ENCODE results near the gene KIF21A.

Gene KIF21A

GRCh38 chr12:39448038-39448437 is 5.1 kb upstream of the KIF21A start:
- peaks cover 6% of the 10 kb centered on the region for H3K4me1 Mint-ChIP-seq (ENCODE audit: low read depth)
- intact Hi-C loops (cut with micrococcal nuclease) = no loop called here
- H3K27me3 Mint-ChIP-seq = peaks cover 18% of the 10 kb centered on the region
- H3K9me3 Mint-ChIP-seq = no peaks in the 10 kb centered on the region
- H3K4me3 Mint-ChIP-seq = no peak overlapping the region
- H3K27ac Mint-ChIP-seq = no peak overlapping the region
- H3K36me3 Mint-ChIP-seq (ENCODE audit: low read depth) = no peaks in the 10 kb centered on the region

GRCh38 chr12:39443929-39444209 is 949 bp upstream of the KIF21A start:
- peaks cover 14% of the 10 kb centered on the region for H3K4me1 Mint-ChIP-seq (ENCODE audit: low read depth)

GRCh38 chr12:39442831-39443080 is 164 bp downstream of the KIF21A start:
- peaks cover 14% of the 10 kb centered on the region for H3K4me1 Mint-ChIP-seq (ENCODE audit: low read depth)
- H3K4me3 Mint-ChIP-seq = peak overlapping the region; percentile 78
- H3K27ac Mint-ChIP-seq = peak overlapping the region; percentile 63
- H3K36me3 Mint-ChIP-seq (ENCODE audit: low read depth) = no peaks in the 10 kb centered on the region
- intact Hi-C loops (cut with micrococcal nuclease) = no loop called here
- H3K27me3 Mint-ChIP-seq = peaks cover 33% of the 10 kb centered on the region
- no peaks in the 10 kb centered on the region for H3K9me3 Mint-ChIP-seq

More at GRCh38 chr12:39443929-39444209, 949 bp upstream of the KIF21A start:
- Mint-ChIP-seq H3K4me3 (peak overlapping the region; percentile 56), H3K27ac (no peak overlapping the region), H3K36me3 (ENCODE audit: low read depth) (no peaks in the 10 kb centered on the region), H3K9me3 (no peaks in the 10 kb centered on the region), H3K27me3 (peaks cover 33% of the 10 kb centered on the region)
- intact Hi-C loops (cut with micrococcal nuclease) = no loop called here

DNA sequence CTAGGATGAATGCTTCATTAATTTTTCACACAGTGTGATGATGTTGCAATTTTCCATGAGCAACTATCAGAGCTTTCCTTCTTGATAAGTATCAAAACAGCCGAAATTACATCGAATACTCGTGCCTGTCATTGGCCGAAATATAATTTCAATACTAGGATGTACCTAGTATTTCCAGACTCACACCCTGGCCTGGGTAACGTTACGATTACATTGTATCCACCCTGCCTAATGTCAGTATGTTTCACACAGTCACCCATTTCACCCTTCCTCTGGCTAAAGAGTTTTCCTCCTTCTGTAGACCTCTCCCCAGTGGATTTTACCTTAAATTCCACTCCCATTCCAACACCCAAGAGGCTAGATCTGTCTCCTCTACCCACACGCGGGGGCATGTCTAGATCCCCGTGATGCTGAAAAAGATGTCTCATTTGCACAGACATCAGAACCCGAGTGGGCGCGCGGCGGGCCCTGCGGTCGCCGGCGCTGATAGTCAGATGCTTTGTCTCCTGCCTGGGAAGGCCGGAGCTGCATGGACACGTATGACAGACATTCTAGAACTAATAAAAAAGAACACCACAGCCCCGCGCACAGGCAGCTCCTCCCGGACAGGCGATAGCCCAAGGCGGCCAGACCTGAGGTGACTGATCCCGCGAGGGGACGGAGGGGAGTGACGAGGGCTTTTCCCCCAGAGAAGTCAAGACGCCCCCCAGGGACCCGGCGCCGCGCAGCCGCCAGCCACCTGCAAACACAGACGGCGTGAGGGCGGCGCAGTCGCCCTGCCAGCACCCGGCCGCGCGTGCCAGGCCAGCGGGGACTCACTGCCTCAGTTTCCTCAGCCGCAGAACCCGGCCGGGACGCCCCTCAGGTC is 723 bp downstream of the KIF21A start:
- Mint-ChIP-seq H3K27ac (peak overlapping the region; percentile 63), H3K9me3 (no peaks in the 10 kb centered on the region), H3K4me3 (peak overlapping the region; percentile 78), H3K27me3 (peaks cover 33% of the 10 kb centered on the region), H3K36me3 (ENCODE audit: low read depth) (no peaks in the 10 kb centered on the region), H3K4me1 (ENCODE audit: low read depth) (peaks cover 14% of the 10 kb centered on the region)
- intact Hi-C loops (cut with micrococcal nuclease) = no loop called here

GRCh38 chr12:39441189-39441962 is 1.5 kb downstream of the KIF21A start:
- H3K4me1 Mint-ChIP-seq (ENCODE audit: low read depth) = peaks cover 14% of the 10 kb centered on the region
- intact Hi-C loops (cut with micrococcal nuclease) = no loop called here
- H3K36me3 Mint-ChIP-seq (ENCODE audit: low read depth) = no peaks in the 10 kb centered on the region
- no peaks in the 10 kb centered on the region for H3K9me3 Mint-ChIP-seq
- peaks cover 33% of the 10 kb centered on the region for H3K27me3 Mint-ChIP-seq
- H3K27ac Mint-ChIP-seq = no peak overlapping the region
- H3K4me3 Mint-ChIP-seq = no peak overlapping the region

- Mint-ChIP-seq H3K4me3 (no peak overlapping the region), H3K27ac (no peak overlapping the region), H3K36me3 (ENCODE audit: low read depth) (no peaks in the 10 kb centered on the region), H3K27me3 (peaks cover 29% of the 10 kb centered on the region), H3K4me1 (ENCODE audit: low read depth) (peaks cover 14% of the 10 kb centered on the region), H3K9me3 (no peaks in the 10 kb centered on the region)
- intact Hi-C loops (cut with micrococcal nuclease) = no loop called here
These were observed 2.1 kb downstream of the KIF21A start for GRCh38 chr12:39440781-39441180.

DNA sequence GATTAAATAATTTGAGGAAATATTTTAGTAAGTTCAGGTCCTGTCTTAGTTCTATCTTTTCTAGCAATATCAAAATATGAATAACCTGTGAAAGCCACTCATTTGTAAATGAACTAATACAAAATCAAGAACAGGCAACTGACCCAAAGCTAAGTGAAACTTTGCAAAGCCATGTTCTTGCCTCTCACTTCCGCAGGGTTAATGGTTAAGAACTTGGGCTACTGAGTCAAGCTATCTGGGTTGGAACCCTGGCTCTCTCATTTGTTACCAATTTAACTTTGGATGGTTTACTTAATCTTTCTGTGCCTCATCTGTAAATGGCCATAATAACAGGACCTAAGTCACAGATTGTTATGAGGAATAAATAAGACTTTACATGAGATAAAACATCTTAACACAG is 2.8 kb downstream of the KIF21A start:
- peaks cover 14% of the 10 kb centered on the region for H3K4me1 Mint-ChIP-seq (ENCODE audit: low read depth)
- H3K4me3 Mint-ChIP-seq = no peak overlapping the region
- intact Hi-C loops (cut with micrococcal nuclease) = no loop called here
- no peak overlapping the region for H3K27ac Mint-ChIP-seq
- no peaks in the 10 kb centered on the region for H3K36me3 Mint-ChIP-seq (ENCODE audit: low read depth)
- H3K9me3 Mint-ChIP-seq = no peaks in the 10 kb centered on the region
- peaks cover 28% of the 10 kb centered on the region for H3K27me3 Mint-ChIP-seq

DNA sequence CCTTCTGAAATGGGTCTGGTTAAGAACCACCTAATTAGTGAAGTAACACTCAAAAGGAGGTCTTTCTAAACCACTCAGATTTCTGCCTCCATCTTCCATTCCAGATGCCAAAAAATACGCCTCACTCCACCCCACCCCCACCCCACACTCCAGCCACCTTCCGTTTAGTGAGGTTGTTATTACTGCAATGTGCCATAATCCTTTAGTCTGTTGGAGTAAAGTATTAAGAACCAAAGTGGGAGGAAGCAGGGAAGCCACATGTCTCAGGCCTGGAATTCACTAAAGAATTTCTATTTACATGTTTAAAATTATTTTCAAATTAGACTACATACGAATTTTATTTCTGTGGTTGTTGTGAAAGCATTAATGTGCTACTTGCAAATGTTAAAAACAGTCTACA is 7.4 kb downstream of the KIF21A start:
- H3K27ac Mint-ChIP-seq = no peak overlapping the region
- no peaks in the 10 kb centered on the region for H3K9me3 Mint-ChIP-seq
- H3K36me3 Mint-ChIP-seq (ENCODE audit: low read depth) = no peaks in the 10 kb centered on the region
- intact Hi-C loops (cut with micrococcal nuclease) = loop anchor here (5.0 kb wide), 1 partner anchor 118 kb away; no protein-coding TSS in a partner anchor
- no peaks in the 10 kb centered on the region for H3K27me3 Mint-ChIP-seq
- no peak overlapping the region for H3K4me3 Mint-ChIP-seq
- H3K4me1 Mint-ChIP-seq (ENCODE audit: low read depth) = no peaks in the 10 kb centered on the region

- H3K36me3 Mint-ChIP-seq (ENCODE audit: low read depth) = no peaks in the 10 kb centered on the region
- intact Hi-C loops (cut with micrococcal nuclease) = no loop called here
These were observed 11.1 kb downstream of the KIF21A start for GRCh38 chr12:39431797-39432196.

GRCh38 chr12:39431002-39431796 is 11.7 kb downstream of the KIF21A start:
- Mint-ChIP-seq H3K9me3 (no peaks in the 10 kb centered on the region), H3K27me3 (no peaks in the 10 kb centered on the region), H3K27ac (no peak overlapping the region), H3K4me1 (ENCODE audit: low read depth) (no peaks in the 10 kb centered on the region), H3K4me3 (no peak overlapping the region), H3K36me3 (ENCODE audit: low read depth) (no peaks in the 10 kb centered on the region)
- intact Hi-C loops (cut with micrococcal nuclease) = no loop called here

More at GRCh38 chr12:39431797-39432196, 11.1 kb downstream of the KIF21A start:
- no peak overlapping the region for H3K27ac Mint-ChIP-seq
- H3K4me3 Mint-ChIP-seq = no peak overlapping the region
- no peaks in the 10 kb centered on the region for H3K27me3 Mint-ChIP-seq
- H3K4me1 Mint-ChIP-seq (ENCODE audit: low read depth) = no peaks in the 10 kb centered on the region
- H3K9me3 Mint-ChIP-seq = no peaks in the 10 kb centered on the region

GRCh38 chr12:39429809-39430208 is 13.1 kb downstream of the KIF21A start:
- intact Hi-C loops (cut with micrococcal nuclease) = no loop called here
- H3K4me1 Mint-ChIP-seq (ENCODE audit: low read depth) = no peaks in the 10 kb centered on the region
- H3K36me3 Mint-ChIP-seq (ENCODE audit: low read depth) = no peaks in the 10 kb centered on the region
- no peaks in the 10 kb centered on the region for H3K27me3 Mint-ChIP-seq
- H3K4me3 Mint-ChIP-seq = no peak overlapping the region
- H3K27ac Mint-ChIP-seq = no peak overlapping the region
- H3K9me3 Mint-ChIP-seq = no peaks in the 10 kb centered on the region

- Mint-ChIP-seq H3K9me3 (no peaks in the 10 kb centered on the region), H3K36me3 (ENCODE audit: low read depth) (no peaks in the 10 kb centered on the region), H3K27me3 (no peaks in the 10 kb centered on the region), H3K4me1 (ENCODE audit: low read depth) (no peaks in the 10 kb centered on the region), H3K4me3 (no peak overlapping the region), H3K27ac (no peak overlapping the region)
- intact Hi-C loops (cut with micrococcal nuclease) = no loop called here
These were observed 15.5 kb downstream of the KIF21A start for GRCh38 chr12:39427360-39427808.

DNA sequence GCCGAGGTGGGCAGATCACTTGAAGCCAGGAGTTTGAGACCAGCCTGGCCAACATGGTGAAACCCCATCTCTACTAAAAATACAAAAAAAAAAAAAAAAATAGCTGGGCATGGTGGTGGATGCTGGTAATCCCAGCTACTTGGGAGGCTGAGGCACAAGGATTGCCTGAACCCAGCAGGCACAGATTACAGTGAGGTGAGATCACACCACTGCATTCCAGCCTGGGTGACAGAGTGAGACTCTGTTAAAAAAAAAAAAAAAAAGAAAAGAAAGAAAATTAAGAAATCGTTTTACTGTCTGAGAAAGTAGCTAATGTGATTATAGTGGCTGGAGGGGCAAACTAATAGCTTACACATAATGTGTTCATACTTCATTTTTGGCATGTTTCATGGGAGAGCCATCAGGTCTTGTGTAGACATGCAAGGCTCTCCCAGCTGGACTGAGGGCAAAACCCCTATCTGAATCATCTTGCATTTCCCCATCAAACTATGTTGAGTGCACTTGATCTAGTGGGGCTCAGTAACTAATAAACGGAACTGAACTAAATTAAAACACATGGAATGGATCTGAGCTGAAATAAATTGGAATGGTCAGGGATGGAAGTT is 16.2 kb downstream of the KIF21A start:
- Mint-ChIP-seq H3K36me3 (ENCODE audit: low read depth) (no peaks in the 10 kb centered on the region), H3K27me3 (no peaks in the 10 kb centered on the region), H3K27ac (no peak overlapping the region), H3K9me3 (no peaks in the 10 kb centered on the region), H3K4me3 (no peak overlapping the region), H3K4me1 (ENCODE audit: low read depth) (no peaks in the 10 kb centered on the region)
- intact Hi-C loops (cut with micrococcal nuclease) = no loop called here

- intact Hi-C loops (cut with micrococcal nuclease) = no loop called here
- no peaks in the 10 kb centered on the region for H3K9me3 Mint-ChIP-seq
These were observed 22.9 kb downstream of the KIF21A start for GRCh38 chr12:39420043-39420442.

More at GRCh38 chr12:39420043-39420442, 22.9 kb downstream of the KIF21A start:
- no peaks in the 10 kb centered on the region for H3K27me3 Mint-ChIP-seq
- no peaks in the 10 kb centered on the region for H3K4me1 Mint-ChIP-seq (ENCODE audit: low read depth)
- H3K27ac Mint-ChIP-seq = no peak overlapping the region
- H3K36me3 Mint-ChIP-seq (ENCODE audit: low read depth) = no peaks in the 10 kb centered on the region
- H3K4me3 Mint-ChIP-seq = no peak overlapping the region
